NCI-H1417 treated with DMSO at 0.1 percent for 48 hours (cell line): ENCODE results near the gene VARS2.
A peak's percentile ranks its signal among the peaks of the same experiment; 100 is the strongest.
"Not testable (repeated sequence)": the region's sequence is repeated elsewhere in the genome, so short reads cannot be mapped to it uniquely, and the experiment has no call there.

Source experiments
- DNase-seq: peaks from one replicate; lab custom pipeline; 2025; lab: John Stamatoyannopoulos, UW

VARS2 gene

DNA sequence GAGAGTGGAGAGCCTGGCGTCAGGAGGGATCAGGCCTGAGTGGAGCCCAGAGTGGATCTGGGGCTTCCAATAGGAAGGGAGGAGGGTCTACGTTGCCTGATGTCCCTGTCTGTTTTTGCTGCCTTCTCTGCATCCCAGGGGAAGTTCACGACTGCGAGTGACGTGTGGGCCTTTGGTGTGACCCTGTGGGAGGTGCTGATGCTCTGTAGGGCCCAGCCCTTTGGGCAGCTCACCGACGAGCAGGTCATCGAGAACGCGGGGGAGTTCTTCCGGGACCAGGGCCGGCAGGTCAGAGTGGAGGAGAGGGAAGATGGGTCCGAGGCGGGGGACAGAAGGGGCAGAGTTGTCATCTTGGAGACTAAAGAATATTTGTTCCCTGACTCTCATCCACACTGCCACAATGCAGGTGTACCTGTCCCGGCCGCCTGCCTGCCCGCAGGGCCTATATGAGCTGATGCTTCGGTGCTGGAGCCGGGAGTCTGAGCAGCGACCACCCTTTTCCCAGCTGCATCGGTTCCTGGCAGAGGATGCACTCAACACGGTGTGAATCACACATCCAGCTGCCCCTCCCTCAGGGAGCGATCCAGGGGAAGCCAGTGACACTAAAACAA is 15.2 kb upstream of the VARS2 start:
- no peak for DNase-seq

DNA sequence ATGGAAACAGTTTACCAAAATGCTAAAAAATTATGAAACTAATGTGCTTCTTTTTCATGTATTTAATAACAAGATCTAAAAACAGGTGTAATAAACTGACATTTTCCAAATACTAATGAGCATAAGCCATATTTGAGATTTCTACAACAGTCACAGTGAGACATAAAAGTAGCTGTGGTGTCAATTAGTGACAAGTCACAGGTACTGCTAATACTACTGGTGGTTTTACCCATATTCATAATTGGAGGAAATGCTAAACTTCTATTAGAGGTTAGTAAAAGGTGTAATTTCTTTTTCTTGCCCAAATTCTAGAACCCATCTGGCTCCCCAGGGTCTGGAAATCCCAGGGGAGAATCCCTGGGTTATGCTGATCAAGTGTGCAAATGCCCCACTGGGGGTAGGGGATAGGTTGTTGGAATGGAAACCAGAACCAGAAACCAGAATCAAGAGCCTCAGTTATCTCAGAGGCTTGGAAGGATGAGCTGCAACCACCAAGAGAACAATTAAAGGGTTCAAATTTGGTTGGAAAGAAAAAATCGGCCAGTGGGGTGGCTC is 13.1 kb upstream of the VARS2 start:
- DNase-seq, result no peak

DNA sequence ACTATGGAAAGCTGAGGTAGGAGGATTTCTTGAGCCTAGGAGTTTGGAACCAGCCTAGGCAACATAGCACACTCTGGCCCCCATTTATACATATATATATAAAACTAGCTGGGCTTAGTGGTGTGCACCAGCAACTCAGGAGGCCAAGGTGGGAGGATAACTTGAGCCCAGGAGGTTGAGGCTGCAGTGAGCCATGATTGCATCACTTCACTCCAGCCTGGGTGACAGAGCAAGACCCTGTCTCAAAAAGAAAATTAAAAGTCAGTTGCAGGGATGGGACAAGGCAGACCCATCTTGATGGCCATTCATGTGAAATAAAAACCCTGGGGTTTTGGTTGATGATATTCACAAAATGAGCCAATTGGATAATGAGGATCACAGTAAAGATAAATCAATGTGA is 12.6 kb upstream of the VARS2 start:
- DNase-seq, result no peak

DNA sequence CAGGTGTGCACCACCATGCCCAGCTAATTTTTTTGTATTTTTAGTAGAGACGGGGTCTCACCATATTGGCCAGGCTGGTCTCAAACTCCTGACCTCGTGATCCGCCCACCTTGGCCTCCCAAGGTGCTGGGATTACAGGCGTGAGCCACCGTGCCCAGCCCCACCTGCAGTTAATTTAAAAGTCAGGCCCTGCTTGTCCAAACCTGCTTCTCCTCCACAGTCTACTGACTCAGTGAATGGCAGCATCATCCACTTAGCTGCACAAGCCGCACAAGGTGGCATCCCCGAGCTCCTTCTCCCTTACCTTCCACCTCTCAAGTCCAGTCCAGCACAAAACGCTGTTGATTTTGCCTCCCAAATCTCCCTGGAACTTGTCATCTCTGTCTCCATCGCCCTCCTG is 11.8 kb upstream of the VARS2 start:
- DNase-seq, result not testable (repeated sequence)

DNA sequence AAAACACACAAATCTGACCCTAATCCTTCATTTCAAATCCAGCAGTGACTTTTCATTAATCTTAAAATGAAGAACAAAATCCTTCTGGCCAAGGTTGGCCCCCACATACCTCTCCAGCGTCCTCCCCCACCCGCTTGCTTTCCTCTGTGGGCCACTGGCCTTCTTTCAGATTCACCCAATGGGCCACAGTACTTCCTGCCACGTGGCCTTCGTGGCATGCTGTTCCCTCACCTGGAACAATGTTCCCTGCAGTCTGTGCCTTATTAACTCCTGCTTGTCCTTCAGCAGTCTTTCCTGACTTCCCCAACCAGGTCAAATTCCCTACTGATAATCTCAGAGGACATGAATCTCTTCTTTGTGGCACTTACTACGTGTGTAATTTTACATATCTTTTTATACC is 11.3 kb upstream of the VARS2 start:
- no peak for DNase-seq

DNA sequence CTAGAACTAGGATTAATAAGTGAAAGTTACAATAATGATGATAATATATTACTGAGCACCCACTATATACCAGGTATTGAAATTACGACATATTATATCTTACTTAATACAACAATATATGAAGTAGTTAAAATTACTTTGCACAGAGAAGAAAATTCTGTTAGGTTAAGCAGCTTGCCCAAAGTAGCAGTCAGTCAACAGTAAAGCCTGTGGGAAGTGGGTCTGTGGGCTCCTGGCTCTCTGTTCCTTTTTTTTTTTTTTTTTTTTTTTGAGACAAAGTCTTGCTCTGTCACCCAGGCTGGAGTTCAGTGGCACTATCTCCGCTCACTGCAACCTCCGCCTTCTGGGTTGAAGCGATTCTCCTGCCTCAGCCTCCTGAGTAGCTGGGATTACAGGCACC is 10.8 kb upstream of the VARS2 start:
- DNase-seq, result no peak

DNA sequence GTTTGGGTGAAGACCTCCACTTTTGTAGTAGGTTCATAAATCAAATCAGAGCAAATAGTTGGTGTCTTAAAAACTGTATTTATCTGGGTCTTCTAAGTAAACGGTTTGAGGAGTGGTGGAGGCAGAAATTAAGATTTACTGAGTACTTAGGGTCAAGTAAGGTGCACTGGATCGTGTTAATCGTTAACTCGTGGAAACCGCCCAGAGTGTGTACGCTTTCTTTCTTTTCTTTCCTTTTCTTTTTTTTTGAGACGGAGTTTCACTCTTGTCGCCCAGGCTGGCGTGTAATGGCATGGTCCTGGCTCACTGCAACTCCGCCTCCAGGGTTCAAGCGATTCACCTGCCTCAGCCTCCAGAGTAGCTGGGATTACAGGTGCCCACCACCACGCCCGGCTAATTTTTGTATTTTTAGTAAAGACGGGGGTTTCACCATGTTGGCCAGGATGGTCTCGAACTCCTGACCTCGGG is 6.7 kb upstream of the VARS2 start:
- not testable (repeated sequence) for DNase-seq

DNA sequence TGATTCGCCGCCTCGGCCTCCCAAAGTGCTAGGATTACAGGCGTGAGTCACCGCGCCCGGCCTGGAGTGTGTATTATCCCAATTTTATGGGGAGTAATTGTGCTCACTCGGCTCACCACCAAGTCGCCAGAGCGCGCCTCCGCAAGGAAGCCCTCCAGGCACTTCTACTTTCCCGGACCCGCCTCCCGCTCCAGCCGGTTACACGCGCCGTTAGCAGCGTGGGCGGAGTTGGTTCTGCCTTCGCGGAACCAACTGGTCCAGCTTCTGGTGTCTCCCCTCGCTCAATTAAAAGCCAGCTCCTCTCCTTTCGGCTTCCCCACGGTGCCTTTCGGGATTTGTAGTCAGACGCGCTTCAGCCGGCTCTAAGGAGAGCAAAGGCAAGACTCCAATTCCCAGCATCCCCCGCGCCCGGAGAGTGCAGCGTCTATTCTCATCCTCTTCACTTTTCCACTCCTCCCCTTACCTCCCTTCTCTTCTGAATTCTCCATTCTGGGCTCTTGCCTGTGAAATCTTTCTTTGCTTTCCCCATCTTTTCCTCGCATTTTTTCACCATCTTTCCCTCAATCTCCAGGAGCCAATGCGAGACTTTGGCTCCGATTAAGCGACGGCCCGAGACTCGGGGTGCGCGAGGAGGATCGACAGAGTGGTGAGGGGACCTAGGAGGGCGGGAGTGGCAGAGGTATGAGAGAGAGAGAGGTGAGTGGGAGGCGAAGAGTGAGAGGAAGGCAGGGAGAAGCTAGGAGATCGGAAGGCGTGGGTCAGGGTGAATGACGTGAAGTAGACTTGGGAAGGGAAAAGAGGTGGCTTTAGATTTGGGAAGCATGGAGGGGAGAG is 6.1 kb upstream of the VARS2 start, which contains the start of gene GTF2H4:
TSS of gene GTF2H4 (plus strand) at position 450 of the 834 bp plus-strand sequence.
- peak; percentile 90 for DNase-seq

DNA sequence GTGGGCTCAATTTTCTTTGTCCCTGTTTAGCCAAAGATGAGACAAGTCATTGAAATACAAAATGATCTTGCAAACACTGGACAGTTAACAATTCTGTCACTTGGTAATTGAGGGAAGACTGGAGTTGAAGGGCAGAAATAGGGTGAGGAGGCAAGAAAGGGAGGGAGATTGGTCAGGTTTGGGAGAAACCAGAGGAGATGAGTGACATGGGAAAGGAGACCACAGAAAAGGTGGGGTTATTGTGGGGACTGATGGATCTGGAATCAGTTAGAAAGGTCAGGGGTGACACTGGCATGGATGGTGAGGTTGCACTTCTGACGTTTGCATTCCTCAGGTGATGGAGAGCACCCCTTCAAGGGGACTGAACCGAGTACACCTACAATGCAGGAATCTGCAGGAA is 5.3 kb upstream of the VARS2 start:
- no peak for DNase-seq

DNA sequence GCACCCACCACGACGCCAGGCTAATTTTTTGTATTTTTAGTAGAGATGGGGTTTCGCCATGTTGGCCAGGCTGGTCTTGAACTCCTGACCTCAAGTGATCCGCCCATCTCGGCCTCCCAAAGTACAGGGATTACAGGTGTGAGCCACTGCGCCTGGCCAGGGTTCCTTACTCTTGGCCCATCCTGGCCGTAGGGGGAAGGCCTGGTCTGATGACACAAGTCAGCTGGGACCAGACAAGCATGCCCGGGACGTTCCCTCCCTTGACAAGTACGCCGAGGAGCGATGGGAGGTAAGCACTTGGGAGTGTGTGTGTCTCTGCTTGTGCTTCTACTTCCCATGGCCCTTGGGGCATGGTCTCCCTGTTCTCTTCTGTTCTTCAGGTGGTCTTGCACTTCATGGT is 3.6 kb upstream of the VARS2 start:
- DNase-seq, result not testable (repeated sequence)

DNA sequence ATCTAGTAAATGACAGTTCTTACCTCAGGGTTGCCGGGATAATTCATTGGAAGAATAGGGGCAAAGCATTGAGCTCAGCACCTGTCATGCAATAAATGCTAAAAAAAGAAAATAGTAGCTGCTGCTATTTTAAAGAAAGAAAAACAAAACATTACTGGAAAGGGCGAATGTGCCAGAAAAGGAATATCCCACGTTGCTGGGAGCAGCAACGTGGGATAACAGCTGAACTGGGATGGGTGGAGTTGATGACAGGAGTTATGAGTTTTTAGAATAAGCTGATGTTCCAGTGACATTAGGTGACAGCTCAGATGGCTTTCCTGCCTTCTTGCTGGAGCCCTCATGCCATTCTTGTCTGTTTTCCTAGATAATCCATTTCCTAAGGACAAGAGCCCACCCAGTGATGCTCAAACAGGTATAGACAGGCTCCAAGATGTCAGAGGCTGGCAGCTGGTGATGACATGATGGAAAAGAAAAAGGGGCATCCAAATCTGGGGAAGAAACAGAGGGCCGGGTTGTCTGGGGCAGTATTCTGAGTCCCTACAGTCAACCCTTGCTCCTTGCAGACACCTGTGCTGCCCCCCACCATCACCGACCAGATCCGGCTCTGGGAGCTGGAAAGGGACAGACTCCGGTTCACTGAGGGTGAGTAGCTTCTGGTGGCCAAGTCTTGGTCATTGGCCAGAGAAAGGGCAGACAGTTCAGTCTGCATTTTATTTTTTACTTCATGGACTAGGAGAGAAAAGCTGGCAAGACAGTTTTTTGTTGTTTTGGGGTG is 1.1 kb upstream of the VARS2 start:
- DNase-seq, result no peak

DNA sequence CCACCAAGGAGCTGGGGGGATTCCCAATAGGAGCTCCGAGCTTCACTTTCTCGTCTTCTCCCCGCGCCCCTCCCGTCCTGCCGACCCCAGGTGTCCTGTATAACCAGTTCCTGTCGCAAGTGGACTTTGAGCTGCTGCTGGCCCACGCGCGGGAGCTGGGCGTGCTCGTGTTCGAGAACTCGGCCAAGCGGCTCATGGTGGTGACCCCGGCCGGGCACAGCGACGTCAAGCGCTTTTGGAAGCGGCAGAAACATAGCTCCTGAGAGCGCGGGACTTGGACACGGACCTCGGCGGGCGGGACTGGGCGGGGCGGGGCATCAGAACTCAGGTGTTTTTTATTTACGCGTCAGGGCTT is 340 bp upstream of the VARS2 start:
- DNase-seq, result no peak

DNA sequence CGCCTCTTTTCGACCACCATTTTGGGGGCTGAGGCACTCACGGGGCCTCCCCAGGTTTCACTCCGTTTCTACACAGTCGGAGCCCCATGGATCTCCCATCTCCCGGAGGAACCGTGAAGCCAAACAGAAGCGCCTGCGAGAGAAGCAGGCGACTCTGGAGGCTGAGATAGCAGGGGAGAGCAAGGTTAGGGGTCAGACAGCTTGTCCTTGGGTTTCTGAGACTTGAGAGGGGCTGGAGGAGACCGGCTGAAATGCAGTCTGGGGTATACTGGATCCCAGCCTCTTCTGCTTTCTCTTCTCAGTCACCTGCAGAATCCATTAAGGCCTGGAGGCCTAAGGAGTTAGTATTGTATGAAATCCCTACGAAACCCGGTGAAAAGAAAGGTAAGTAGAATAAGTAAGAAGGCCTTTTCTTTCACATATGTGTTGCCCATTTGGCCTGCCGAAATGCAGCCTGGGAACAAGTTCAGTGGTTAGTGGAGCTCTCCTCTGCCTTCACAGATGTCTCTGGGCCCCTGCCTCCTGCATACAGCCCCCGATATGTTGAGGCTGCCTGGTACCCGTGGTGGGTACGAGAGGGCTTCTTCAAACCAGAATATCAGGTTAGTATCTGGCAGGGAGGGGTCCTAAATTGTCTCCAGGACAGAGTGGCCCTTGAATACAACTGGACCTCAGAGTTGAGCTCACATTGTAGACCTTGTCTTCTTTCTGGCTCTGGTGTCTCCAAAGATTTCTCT is 984 bp downstream of the VARS2 start:
- no peak for DNase-seq

DNA sequence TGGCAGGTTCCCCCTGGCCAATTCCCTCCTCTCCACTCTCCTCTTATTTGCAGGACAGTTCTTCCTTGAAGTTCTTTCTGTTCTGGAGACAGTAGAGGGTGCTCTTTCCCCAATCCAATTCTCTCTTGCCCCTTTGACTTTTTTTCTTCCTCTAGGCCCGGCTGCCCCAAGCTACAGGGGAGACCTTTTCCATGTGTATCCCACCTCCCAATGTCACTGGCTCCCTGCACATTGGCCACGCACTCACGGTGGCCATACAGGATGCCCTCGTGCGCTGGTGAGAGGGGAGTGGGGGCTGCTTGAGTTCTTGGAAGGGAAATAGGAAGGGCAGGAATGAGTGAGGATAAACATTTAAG is 1.5 kb downstream of the VARS2 start:
- DNase-seq, result no peak

DNA sequence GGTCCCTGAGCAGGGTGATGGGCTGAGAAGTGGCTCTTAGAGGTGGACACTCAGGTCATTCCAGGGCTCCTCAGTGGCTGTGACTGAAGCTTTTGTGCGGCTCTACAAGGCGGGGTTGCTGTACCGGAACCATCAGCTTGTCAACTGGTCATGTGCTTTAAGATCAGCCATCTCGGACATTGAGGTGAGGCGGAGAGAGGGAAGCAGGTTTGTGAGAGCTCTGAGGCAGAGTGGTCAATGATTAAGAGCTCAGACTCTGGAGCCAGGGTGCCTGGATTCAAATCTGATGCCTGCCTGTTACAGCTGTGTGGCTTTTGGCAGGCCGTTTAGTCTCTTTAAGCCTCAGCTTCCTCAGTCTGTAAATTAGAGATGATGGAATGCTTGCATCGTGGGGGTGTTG is 3.0 kb downstream of the VARS2 start:
- no peak for DNase-seq

DNA sequence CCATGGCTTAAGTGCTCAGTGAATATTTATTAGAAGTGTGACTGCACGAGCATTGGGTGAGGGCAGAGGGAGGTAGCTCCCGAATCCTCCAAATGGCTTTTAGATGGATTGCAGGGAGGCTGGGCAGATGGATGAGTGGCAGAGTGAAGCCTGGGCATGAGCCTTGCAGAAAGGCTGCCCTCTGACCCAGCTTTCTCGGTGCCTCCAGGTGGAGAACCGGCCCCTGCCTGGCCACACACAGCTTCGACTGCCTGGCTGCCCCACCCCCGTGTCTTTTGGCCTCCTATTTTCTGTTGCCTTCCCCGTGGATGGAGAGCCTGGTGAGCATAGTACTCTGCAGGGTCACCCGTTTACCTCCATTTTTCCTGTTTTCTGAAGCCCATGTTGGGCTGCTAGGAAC is 3.4 kb downstream of the VARS2 start:
- no peak for DNase-seq

DNA sequence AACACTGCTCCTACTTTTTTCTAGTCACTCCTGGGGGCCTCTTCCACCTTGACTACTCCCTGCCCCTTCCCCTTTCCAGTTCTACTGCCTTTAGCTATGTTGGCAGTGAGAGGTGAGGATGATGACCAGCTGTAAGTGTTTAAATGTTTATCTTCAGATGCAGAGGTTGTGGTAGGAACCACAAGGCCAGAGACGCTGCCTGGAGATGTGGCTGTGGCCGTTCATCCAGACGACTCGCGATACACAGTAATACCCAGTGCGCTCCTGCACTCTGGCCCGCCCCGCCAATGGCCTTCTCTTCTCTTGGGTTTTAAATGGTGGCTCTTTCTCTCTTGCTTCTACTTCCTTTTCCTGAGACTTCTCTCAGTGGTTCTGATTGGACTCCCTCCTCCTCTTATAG is 4.6 kb downstream of the VARS2 start:
- DNase-seq, result no peak

DNA sequence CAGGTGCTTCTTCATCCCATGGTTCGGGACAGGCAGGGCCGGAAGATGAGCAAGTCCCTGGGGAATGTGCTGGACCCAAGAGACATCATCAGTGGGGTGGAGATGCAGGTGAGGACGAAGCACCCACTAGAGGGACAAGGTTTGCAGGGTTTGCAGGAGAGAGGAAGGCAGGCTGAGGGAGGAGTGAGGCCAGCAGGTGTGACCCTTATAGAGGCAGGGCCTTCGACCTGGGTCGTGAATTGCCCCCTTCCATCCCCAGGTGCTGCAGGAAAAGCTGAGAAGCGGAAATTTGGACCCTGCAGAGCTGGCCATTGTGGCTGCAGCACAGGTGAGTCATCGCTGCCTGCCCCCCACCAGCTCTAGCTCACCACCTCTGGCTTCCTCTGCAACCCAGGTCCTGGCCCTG is 8.4 kb downstream of the VARS2 start:
- DNase-seq, result no peak

DNA sequence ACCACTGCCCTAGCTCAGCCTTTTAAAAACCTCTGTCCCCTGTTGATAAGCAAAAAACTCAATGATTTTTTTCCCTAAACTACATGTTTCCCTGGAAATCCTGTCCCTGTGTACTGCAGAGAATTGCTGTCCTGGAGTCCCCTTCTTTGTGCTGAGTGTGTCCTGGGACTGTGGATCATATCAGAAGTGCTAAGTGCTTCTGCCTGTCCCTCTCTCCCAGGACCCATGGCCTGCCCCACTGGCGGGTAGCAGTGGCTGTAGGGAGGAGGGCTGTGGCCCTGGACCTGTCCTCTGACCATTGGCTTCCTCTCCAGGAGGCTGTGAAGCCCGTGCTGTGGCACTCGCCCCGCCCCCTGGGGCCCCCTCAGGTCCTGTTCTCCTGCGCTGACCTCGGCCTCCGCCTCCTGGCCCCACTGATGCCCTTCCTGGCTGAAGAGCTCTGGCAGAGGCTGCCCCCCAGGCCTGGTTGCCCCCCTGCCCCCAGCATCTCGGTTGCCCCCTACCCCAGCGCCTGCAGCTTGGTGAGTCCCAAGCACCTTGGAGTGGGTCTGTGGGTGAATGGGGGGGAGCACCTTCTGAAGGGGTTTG is 10.1 kb downstream of the VARS2 start:
- DNase-seq, result not testable (repeated sequence)

DNA sequence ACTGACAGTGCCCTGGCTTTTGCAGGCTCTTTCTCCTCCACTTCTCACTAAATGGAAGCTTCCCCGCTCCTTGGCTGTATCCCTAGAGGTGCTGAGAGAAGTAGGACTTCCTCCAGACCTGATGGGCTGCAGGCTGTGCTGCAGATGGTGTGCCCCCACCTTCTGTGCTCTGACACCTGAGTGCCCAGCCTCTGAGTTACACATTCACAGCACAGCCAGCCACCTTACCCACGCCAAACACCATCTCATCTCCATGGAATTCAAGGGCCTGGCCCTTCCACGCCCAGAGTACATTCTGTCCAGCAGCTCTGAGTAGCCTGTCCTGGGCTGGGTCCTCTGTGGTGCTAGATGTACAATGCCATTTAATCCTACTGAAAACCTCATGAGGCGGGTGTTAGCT is 12.6 kb downstream of the VARS2 start:
- no peak for DNase-seq

DNA sequence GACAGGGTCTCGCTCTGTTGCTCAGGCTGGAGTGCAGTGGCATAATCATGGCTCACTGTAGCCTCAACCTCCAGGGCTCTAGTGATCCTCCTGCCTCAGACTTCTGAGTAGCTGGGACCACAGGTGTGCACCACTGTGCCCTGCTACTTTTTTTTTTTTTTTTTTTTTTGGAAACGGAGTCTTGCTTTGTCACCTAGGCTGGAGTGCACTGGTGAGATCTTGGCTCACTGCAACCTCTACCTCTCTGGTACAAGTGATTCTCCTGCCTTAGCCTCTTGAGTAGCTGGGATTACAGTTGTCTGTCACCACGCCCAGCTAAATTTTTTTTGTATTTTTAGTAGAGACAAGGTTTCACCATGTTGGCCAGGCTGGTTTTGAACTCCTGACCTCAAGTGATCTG is 13.0 kb downstream of the VARS2 start:
- DNase-seq, result not testable (repeated sequence)

DNA sequence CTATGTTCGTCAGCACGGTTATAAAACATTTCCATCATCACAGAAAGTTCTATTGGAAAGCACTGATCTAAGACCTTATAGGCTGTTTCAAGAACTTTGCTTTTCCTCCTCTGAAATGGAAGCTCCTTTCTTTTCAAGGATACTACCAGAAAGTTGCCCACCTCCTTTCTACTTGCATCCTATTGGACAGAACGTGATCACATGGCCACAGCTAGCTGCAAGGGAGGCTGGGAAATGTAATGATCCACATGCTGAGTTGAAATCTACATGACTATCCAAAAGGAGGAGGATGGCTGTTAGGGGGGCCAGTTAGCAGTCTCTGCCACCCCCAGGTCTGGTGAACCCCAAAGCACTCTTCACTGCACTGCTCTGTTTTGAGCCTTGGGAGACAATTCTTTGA is 14.6 kb downstream of the VARS2 start:
- no peak for DNase-seq
